A549 (cell line): ENCODE results near the gene L3MBTL2.

Experiments used
- RAD21 ChIP-seq, 2 experiments: fragments of >200 bp in 1 of 2; sonication (Bioruptor Twin) in 1 of 2; formaldehyde crosslinking in 1 of 2; IDR thresholded peaks in 1 of 2; conservative IDR thresholded peaks in 1 of 2; 2 replicates in 1 of 2; 3 replicates in 1 of 2; pipeline ENCODE4 v1.6.1; 2012 to 2018; ENCODE audit warnings: inconsistent platforms in 1 of 2
- TF ChIP-seq, protein P1 (sequence below): fragments of 450-650 bp; IDR thresholded peaks from 2 replicates; pipeline ENCODE4 v1.6.1; 2014; ENCODE audit warnings: antibody characterized with exemption

DNA sequence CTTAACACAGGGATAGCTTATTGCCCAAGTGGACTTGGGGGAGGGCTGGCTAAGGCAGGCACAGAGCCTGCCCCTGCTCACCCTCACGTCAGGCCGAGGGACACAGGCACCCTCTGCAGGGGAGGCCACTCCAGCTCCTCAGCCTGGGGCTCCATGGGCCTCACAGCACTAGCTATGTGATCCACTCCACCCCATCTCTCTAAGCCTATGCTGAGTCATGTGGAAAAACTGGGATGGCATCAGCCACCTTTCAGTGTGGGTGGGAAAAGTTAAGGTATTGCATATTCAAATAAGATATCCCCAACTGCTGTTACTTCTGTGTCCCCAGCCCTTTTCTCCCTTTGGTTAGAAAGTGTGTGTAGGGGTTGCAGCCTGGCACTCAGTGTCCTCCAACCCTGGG is 58.6 kb downstream of the L3MBTL2 start:
- TF ChIP-seq, protein P1, sequence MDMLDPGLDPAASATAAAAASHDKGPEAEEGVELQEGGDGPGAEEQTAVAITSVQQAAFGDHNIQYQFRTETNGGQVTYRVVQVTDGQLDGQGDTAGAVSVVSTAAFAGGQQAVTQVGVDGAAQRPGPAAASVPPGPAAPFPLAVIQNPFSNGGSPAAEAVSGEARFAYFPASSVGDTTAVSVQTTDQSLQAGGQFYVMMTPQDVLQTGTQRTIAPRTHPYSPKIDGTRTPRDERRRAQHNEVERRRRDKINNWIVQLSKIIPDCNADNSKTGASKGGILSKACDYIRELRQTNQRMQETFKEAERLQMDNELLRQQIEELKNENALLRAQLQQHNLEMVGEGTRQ = no peak
- TF ChIP-seq RAD21 (conservative IDR thresholded peaks at IDR 0.05 in 1 of 2, IDR thresholded peaks at IDR 0.05 in 1 of 2) = no peak
